ENCODE data around the gene SYNE4.

- TF ChIP-seq POLR2AphosphoS5 (IDR thresholded peaks at IDR 0.05; ENCODE audit: borderline replicate concordance, low read depth, low read length) (no peak), EZH2 (IDR thresholded peaks at IDR 0.05) (no peak)
Observed at GRCh38 chr19:36051637-36052036, 43.0 kb upstream of the SYNE4 start.
